Activated naive CD4-positive, alpha-beta T cell treated with anti-CD3 and anti-CD28 coated beads, Interleukin-2, amount 10 ng/mL, durations not matched to agents 7 days and 5 days (primary cell): ENCODE measurements around the gene MOCS1.
"Not testable (repeated sequence)": the region's sequence is repeated elsewhere in the genome, so short reads cannot be mapped to it uniquely, and the experiment has no call there.

Experiments
- CTCF ChIA-PET: fragments of 350-600 bp; sonication (Branson Sonifier 250); formaldehyde crosslinking; loops from one replicate; lab custom pipeline; 2021; ENCODE audit warnings: antibody characterized with exemption; lab: Charles Lee
- DNase-seq: peaks from one replicate; pipeline ENCODE4 v3.0.0-alpha.2; 2020
- H3K27ac Mint-ChIP-seq: one replicate; pipeline ENCODE4 v1.8.0; 2021; ENCODE audit warnings: mild to moderate bottlenecking, moderate library complexity, mixed read lengths
- H3K27me3 Mint-ChIP-seq: one replicate; pipeline ENCODE4 v1.8.0; 2021; ENCODE audit warnings: mild to moderate bottlenecking, mixed read lengths
- H3K36me3 Mint-ChIP-seq: one replicate; pipeline ENCODE4 v1.8.0; 2021; ENCODE audit warnings: mixed read lengths
- H3K4me1 Mint-ChIP-seq: one replicate; pipeline ENCODE4 v1.8.0; 2021; ENCODE audit warnings: mixed read lengths
- H3K4me3 Mint-ChIP-seq: one replicate; pipeline ENCODE4 v1.8.0; 2021; ENCODE audit warnings: mild to moderate bottlenecking, moderate library complexity, mixed read lengths
- H3K9me3 Mint-ChIP-seq: one replicate; pipeline ENCODE4 v1.8.0; 2021; ENCODE audit warnings: mixed read lengths

Gene MOCS1

GRCh38 chr6:39934131-39934757, at the start of gene MOCS1:
MOCS1 (minus strand) TSS chr6:39934462; CDS start chr6:39934417, 45 bp downstream.
- Mint-ChIP-seq H3K27ac (no peak within 1 kb of the TSS), H3K4me3 (peak within 1 kb of the TSS; percentile 62), H3K4me1 (peaks cover 3% of the 10 kb centered on the region), H3K27me3 (peaks cover 19% of the 10 kb centered on the region), H3K36me3 (no peaks in the 10 kb centered on the region), H3K9me3 (no peaks in the 10 kb centered on the region)
- peak; percentile 45 for DNase-seq
- CTCF ChIA-PET = no interaction called here

DNA sequence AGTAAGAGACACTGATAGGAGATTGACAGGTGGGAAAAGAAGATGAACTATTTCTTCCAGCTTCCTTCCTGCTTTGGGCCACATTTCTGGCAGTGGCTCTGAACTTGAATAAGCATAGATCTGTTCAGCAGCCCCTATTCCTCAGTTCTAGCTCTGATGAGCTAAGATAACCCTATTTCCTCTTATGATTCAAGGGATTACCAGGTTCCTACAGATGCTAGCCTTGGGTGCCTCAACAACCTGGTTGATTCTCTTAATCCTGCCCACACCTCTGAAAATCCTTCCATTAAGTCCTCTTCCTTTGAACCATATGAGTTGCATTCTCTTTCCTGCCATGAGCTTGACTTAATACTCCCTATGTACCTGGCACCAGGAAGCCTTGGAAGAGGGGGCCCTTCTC, 49.8 kb upstream of the MOCS1 start:
- H3K27ac Mint-ChIP-seq = no peak overlapping the region
- peaks cover 12% of the 10 kb centered on the region for H3K27me3 Mint-ChIP-seq
- DNase-seq = no peak
- no peaks in the 10 kb centered on the region for H3K9me3 Mint-ChIP-seq
- no peak overlapping the region for H3K4me3 Mint-ChIP-seq
- CTCF ChIA-PET = no interaction called here
- no peaks in the 10 kb centered on the region for H3K4me1 Mint-ChIP-seq
- no peaks in the 10 kb centered on the region for H3K36me3 Mint-ChIP-seq

GRCh38 chr6:39983193-39983592, 48.9 kb upstream of the MOCS1 start:
- Mint-ChIP-seq H3K9me3 (no peaks in the 10 kb centered on the region), H3K4me3 (no peak overlapping the region), H3K27me3 (peaks cover 12% of the 10 kb centered on the region), H3K36me3 (no peaks in the 10 kb centered on the region), H3K4me1 (no peaks in the 10 kb centered on the region), H3K27ac (no peak overlapping the region)
- no peak for DNase-seq
- CTCF ChIA-PET = no interaction called here

DNA sequence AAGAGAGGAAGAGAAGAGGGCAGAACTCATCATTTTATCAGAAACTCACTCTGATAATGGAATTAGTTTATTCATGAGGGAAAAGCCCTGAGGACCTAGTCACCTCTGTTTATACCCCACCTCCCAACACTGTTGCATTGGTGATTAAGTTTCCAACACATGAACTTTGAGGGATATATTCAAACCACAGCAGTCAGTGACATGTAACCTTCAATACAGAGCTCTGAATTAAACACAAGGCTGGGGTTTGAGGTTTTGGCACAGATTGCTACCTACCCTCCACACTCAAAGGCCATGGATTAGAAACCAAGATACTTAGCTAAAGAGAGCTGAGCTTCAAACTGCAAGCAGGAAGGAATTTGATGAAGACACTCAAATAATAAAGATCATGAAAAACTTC, 48.5 kb upstream of the MOCS1 start:
- CTCF ChIA-PET = no interaction called here
- Mint-ChIP-seq H3K27ac (no peak overlapping the region), H3K4me3 (no peak overlapping the region), H3K27me3 (peaks cover 12% of the 10 kb centered on the region), H3K9me3 (no peaks in the 10 kb centered on the region), H3K36me3 (no peaks in the 10 kb centered on the region), H3K4me1 (no peaks in the 10 kb centered on the region)
- no peak for DNase-seq

DNA sequence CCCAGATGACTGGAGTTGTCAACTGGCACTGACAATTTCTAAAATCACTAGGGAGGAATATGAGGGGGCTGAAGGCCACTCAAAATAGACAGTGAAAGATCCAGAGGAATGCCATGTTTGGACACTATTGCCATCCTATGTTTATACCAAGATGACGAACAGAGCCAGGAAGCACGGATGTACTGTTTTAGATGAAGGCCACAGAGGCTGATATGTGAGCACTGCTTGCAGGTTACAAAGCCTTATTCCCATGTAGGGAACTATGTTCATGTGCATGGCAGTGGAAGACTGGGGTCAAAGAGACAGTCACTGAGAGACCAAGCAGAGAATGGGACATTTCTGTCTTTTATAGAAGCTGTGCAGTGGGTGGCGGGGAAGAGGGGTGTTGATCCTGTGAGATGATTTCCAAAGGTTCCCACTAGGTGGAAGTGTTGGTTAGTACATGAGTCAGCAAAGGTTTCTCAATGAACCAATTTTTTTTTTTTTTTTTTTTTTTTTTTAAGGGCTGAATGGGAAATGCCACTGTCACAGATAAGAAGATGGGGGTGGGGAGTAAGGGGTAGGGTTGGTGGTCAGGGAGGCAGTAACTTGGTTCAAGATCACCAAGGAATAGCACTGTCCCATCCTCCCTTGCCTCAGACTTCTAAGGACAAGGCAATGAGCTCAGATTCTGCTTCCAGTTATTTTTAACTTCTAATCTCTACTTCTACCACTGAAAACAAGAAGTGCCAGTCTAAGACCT, 46.7 kb upstream of the MOCS1 start:
- H3K27me3 Mint-ChIP-seq = peaks cover 12% of the 10 kb centered on the region
- CTCF ChIA-PET = interaction anchor here (0.8 to 1.2 kb wide), 3 partner anchors 328 to 910 kb away, joined by 3 to 5 read pairs (median 3); no protein-coding TSS in a partner anchor
- no peaks in the 10 kb centered on the region for H3K9me3 Mint-ChIP-seq
- H3K36me3 Mint-ChIP-seq = no peaks in the 10 kb centered on the region
- no peak for DNase-seq
- no peak overlapping the region for H3K27ac Mint-ChIP-seq
- H3K4me3 Mint-ChIP-seq = no peak overlapping the region
- H3K4me1 Mint-ChIP-seq = no peaks in the 10 kb centered on the region

- CTCF ChIA-PET = interaction anchor here (1.2 kb wide), 1 partner anchor 911 kb away, joined by 5 read pairs; no protein-coding TSS in a partner anchor
- no peak for DNase-seq
- no peaks in the 10 kb centered on the region for H3K4me1 Mint-ChIP-seq
- no peak overlapping the region for H3K27ac Mint-ChIP-seq
- no peaks in the 10 kb centered on the region for H3K36me3 Mint-ChIP-seq
- H3K4me3 Mint-ChIP-seq = no peak overlapping the region
- H3K27me3 Mint-ChIP-seq = peaks cover 12% of the 10 kb centered on the region
- peaks cover 2% of the 10 kb centered on the region for H3K9me3 Mint-ChIP-seq
These were observed 45.4 kb upstream of the MOCS1 start for GRCh38 chr6:39979461-39980328.

DNA sequence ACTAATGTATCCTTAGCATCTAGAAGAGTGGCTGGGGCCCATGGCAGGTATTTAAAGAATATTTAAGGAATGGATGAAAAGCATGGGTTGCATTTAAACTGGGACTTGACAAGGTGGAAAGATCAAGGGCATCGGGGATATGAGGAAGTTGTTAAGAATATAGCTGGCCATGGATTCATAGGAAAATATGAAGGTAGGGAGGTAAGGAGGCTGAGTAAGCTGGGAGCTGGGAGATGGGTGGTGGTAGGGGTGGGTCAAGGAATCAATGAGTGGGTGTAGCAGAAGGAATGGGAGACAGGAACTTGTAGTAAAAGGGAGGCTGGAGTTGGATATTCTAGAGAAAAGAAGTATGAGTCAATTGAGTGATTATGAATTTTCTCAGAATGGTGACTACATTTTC, 44.0 kb upstream of the MOCS1 start:
- Mint-ChIP-seq H3K4me1 (no peaks in the 10 kb centered on the region), H3K27me3 (peaks cover 4% of the 10 kb centered on the region), H3K9me3 (peaks cover 2% of the 10 kb centered on the region), H3K36me3 (no peaks in the 10 kb centered on the region), H3K4me3 (no peak overlapping the region), H3K27ac (no peak overlapping the region)
- CTCF ChIA-PET = no interaction called here
- no peak for DNase-seq

- peaks cover 11% of the 10 kb centered on the region for H3K27me3 Mint-ChIP-seq
- no peak for DNase-seq
- H3K27ac Mint-ChIP-seq = no peak overlapping the region
- H3K4me1 Mint-ChIP-seq = no peaks in the 10 kb centered on the region
- CTCF ChIA-PET = no interaction called here
- H3K9me3 Mint-ChIP-seq = peaks cover 2% of the 10 kb centered on the region
- H3K36me3 Mint-ChIP-seq = no peaks in the 10 kb centered on the region
- no peak overlapping the region for H3K4me3 Mint-ChIP-seq
These were observed 39.4 kb upstream of the MOCS1 start for GRCh38 chr6:39973661-39974060.

DNA sequence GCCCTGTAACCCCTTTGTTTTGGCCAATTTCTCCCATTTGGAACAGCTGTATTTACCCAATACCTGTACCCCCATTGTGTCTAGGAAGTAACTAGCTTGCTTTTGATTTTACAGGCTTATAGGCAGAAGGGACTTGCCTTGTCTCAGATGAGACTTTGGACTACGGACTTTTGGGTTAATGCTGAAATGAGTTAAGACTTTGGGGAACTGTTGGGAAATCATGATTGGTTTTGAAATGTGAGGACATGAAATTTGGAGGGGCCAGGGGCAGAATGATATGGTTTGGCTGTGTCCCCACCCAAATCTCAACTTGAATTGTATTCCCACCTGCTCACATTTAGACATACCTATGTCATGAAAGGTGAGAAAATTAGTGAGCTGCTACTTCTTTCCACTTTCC, 38.5 kb upstream of the MOCS1 start:
- DNase-seq, H3K9me3 Mint-ChIP-seq, H3K36me3 Mint-ChIP-seq, CTCF ChIA-PET, H3K27ac Mint-ChIP-seq, H3K4me1 Mint-ChIP-seq, H3K4me3 Mint-ChIP-seq: not testable (repeated sequence)
- peaks cover 11% of the 10 kb centered on the region for H3K27me3 Mint-ChIP-seq

DNA sequence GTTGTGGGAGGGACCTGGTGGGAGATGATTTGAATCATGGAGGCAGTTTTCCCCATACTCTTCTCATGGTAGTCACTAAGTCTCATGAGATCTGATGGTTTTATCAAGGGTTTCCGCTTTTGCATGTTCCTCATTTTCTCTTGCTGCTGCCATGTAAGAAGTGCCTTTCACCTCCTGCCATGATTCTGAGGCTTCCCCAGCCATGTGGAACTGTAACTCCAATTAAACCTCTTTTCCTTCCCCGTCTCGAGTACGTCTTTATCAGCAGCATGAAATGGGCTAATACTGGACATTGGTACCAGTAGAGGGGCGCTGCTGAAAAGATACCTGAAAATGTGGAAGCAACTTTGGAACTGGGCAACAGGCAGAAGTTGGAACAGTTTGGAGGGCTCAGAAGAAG, 36.9 kb upstream of the MOCS1 start:
- H3K36me3 Mint-ChIP-seq, DNase-seq, H3K9me3 Mint-ChIP-seq, H3K4me3 Mint-ChIP-seq, CTCF ChIA-PET, H3K27ac Mint-ChIP-seq, H3K4me1 Mint-ChIP-seq: not testable (repeated sequence)
- H3K27me3 Mint-ChIP-seq = peaks cover 11% of the 10 kb centered on the region

DNA sequence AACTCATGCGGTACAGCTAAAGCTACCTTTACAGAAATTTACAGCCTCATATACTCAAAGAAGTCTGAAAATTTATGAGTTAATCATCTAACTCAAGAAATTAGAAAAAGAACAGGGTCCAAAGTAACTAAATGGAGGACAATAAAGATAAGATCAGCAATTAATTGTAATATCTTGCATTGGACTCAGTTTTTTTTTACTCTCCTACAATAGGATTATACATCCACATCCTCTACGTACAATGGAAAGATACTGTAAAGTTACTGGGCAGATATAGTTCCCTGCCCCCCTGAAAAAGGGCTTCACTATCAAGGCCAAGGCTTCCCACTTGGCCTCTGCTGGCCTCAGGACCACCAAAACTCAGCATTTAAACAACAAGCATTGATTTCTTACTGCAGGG, 31.5 kb upstream of the MOCS1 start:
- CTCF ChIA-PET = no interaction called here
- peaks cover 7% of the 10 kb centered on the region for H3K27me3 Mint-ChIP-seq
- no peaks in the 10 kb centered on the region for H3K9me3 Mint-ChIP-seq
- H3K4me3 Mint-ChIP-seq = no peak overlapping the region
- peaks cover 2% of the 10 kb centered on the region for H3K4me1 Mint-ChIP-seq
- H3K36me3 Mint-ChIP-seq = no peaks in the 10 kb centered on the region
- H3K27ac Mint-ChIP-seq = no peak overlapping the region
- no peak for DNase-seq

- Mint-ChIP-seq H3K27me3 (peaks cover 7% of the 10 kb centered on the region), H3K27ac (no peak overlapping the region), H3K4me3 (no peak overlapping the region), H3K36me3 (no peaks in the 10 kb centered on the region), H3K9me3 (no peaks in the 10 kb centered on the region), H3K4me1 (peaks cover 2% of the 10 kb centered on the region)
- CTCF ChIA-PET = no interaction called here
- DNase-seq = no peak
These were observed 30.3 kb upstream of the MOCS1 start for GRCh38 chr6:39964530-39964929.

GRCh38 chr6:39964094-39964493, 29.8 kb upstream of the MOCS1 start:
- H3K4me1 Mint-ChIP-seq = peaks cover 2% of the 10 kb centered on the region

GRCh38 chr6:39962831-39963230, 28.6 kb upstream of the MOCS1 start:
- no peak overlapping the region for H3K27ac Mint-ChIP-seq
- H3K36me3 Mint-ChIP-seq = no peaks in the 10 kb centered on the region
- H3K4me3 Mint-ChIP-seq = no peak overlapping the region
- DNase-seq = no peak
- H3K4me1 Mint-ChIP-seq = peaks cover 2% of the 10 kb centered on the region
- CTCF ChIA-PET = no interaction called here
- peaks cover 7% of the 10 kb centered on the region for H3K27me3 Mint-ChIP-seq
- no peaks in the 10 kb centered on the region for H3K9me3 Mint-ChIP-seq

More at GRCh38 chr6:39964094-39964493, 29.8 kb upstream of the MOCS1 start:
- Mint-ChIP-seq H3K27ac (no peak overlapping the region), H3K9me3 (no peaks in the 10 kb centered on the region), H3K27me3 (peaks cover 7% of the 10 kb centered on the region), H3K4me3 (no peak overlapping the region), H3K36me3 (no peaks in the 10 kb centered on the region)
- DNase-seq = no peak
- CTCF ChIA-PET = no interaction called here
